GM21825 (cell line): ENCODE results near the gene PSD2.

Experiments
- ATAC-seq: cut with Tn5 transposase; IDR thresholded peaks from one replicate; pipeline ENCODE4 v1.9.1; 2021; ENCODE audit warnings: mild to moderate bottlenecking, moderate library complexity; ENCODE audit not compliant: unreplicated experiment

The PSD2 gene

GRCh38 chr5:139835656-139836055 lies 40.0 kb downstream of the PSD2 start:
- no peak for ATAC-seq

GRCh38 chr5:139836469-139837208 lies 41.0 kb downstream of the PSD2 start:
- no peak for ATAC-seq

- ATAC-seq, result no peak
These were observed 42.2 kb downstream of the PSD2 start for GRCh38 chr5:139837711-139838380.

GRCh38 chr5:139838381-139839197 lies 43.0 kb downstream of the PSD2 start:
- no peak for ATAC-seq

GRCh38 chr5:139839232-139839815 lies 43.7 kb downstream of the PSD2 start:
- ATAC-seq, result no peak

GRCh38 chr5:139839918-139840317 lies 44.3 kb downstream of the PSD2 start:
- ATAC-seq, result no peak

GRCh38 chr5:139841549-139841948 lies 45.9 kb downstream of the PSD2 start:
- no peak for ATAC-seq

- no peak for ATAC-seq
These were observed 46.7 kb downstream of the PSD2 start for GRCh38 chr5:139842321-139842720.

GRCh38 chr5:139843991-139844390 lies 48.4 kb downstream of the PSD2 start:
- ATAC-seq, result no peak

- ATAC-seq, result no peak
These were observed 49.0 kb downstream of the PSD2 start for GRCh38 chr5:139844472-139845145.

GRCh38 chr5:139845846-139846681 lies 50.5 kb downstream of the PSD2 start:
- no peak for ATAC-seq

GRCh38 chr5:139847091-139847490 lies 51.5 kb downstream of the PSD2 start:
- ATAC-seq, result no peak

GRCh38 chr5:139847790-139848507 lies 52.3 kb downstream of the PSD2 start:
- peak; percentile 62 for ATAC-seq

- peak; percentile 5 for ATAC-seq
These were observed 53.0 kb downstream of the PSD2 start for GRCh38 chr5:139848508-139849100.

- no peak for ATAC-seq
These were observed 53.9 kb downstream of the PSD2 start for GRCh38 chr5:139849501-139849900.

- no peak for ATAC-seq
These were observed 54.3 kb downstream of the PSD2 start for GRCh38 chr5:139849942-139850341.

- ATAC-seq, result no peak
These were observed 54.9 kb downstream of the PSD2 start for GRCh38 chr5:139850423-139851016.

- no peak for ATAC-seq
These were observed 56.0 kb downstream of the PSD2 start for GRCh38 chr5:139851558-139851957.
